AG08395 (cell line): ENCODE measurements around the gene GRIFIN.
A peak's percentile ranks its signal among the peaks of the same experiment; 100 is the strongest.
"Not testable (repeated sequence)": the region's sequence is repeated elsewhere in the genome, so short reads cannot be mapped to it uniquely, and the experiment has no call there.

ENCODE experiments used
- DNase-seq: peaks from one replicate; pipeline ENCODE4 v3.0.0; 2012; ENCODE audit warnings: mixed read lengths, low spot score

The GRIFIN gene

GRCh38 chr7:2478399-2478785 lies 2.2 kb upstream of the GRIFIN start:
- peak; percentile 96 for DNase-seq

DNA sequence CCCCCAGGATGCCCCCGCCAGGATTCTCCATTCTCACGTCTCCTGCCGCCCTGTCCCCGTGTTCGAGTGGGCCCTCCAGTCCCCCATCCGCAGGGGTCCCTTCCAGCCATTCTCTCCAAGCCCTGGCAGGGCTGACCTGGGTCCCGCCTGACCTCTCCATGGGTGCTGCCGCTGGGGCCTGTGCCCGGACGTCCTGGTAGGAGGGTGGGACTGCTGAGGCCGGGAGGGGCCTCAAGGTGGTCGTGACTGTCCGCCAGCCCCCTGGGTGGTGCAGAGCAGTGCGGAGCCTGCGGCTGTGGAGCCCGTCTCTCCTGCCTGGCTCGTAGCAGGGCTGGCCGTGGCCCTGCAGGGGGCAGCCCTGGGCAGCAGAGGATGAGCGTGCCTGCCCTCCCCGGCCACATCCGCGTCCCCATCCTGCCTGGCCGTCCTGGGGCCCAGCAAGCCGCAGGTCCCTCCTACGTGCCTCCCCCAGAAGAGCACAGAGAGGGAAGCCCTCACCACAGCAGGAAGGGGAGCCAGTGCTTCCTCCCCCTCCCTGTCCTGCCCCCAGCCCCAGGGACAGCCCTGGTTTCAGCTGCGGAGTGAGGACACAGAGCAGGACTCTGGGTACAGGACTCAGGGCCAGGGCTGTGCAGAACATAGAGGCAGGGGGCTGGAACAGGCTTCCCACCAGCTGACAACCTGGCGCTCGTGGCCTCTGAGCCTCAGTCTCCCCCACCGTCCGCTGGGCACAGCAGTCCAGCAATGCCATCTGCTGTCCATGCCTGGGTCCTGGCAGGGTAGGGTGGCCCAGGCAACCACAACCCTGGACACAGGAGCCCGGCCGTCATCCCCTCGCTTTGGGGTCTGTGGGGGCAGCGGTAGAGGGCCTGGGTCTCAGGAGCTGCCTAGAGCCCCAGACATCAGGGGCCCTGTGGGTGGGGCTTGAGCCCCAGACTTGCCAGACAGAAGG lies 1.5 kb upstream of the GRIFIN start:
- DNase-seq, result peak; percentile 94

GRCh38 chr7:2476776-2477446 lies 713 bp upstream of the GRIFIN start:
- no peak for DNase-seq

DNA sequence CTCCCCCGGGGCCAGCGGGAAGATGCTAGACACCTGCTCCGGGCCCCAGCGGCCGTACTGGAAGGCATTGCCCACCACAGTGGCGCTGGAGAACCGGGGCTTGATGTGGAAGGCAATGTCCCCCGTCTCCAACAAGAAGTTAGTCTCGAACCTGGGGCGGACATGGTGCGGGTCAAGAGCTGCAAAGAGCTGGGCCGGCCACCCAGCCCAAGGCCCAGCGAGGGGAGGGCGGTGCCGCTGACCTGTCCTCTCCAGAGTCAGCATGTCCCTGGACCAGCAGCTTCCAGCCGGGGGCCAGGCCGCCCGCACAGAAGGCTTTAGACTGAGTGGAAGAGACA lies 551 bp downstream of the GRIFIN start:
- DNase-seq, result no peak

DNA sequence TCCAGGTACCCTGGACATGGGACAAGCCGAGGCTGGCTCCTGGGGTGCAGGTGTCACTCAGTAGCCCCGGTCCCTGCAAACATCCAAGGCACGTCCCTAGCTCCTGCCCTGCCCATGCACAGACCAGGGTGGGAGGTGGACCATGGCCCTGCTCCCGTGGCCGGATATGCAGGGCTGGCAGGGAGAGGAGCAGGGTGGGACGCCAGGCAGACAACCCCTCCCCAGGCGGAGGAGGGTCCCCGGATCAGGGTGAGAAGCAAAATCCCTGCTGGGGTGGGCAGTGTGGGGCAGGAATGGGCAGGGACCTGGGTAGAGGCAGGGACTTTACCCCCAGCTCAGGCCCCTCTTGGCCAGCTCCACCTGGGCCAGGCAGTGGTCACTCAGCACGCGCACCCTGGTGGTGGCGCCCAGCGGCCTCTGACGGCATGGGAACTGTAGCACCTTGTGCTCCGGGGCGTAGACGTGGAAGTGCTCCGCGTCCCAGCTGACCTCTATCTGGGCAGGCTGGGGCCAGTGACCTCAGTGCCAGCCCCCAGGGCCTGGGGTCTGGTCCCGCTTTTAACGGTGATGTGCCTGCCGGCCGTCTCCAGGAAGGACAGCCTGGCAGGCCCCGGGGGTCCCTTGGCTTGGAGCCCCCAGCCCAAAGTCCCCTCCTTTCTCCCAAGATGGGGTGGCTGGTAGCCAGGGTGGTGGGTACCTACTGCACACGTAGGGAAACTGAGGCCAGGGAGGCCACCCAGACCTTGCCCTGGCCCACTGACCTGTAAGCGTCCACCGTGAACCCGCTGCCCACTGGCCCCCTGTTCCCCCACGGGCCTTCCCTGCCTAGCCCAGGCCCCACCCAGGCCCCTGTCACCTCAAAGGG lies 1.2 kb downstream of the GRIFIN start:
- no peak for DNase-seq

DNA sequence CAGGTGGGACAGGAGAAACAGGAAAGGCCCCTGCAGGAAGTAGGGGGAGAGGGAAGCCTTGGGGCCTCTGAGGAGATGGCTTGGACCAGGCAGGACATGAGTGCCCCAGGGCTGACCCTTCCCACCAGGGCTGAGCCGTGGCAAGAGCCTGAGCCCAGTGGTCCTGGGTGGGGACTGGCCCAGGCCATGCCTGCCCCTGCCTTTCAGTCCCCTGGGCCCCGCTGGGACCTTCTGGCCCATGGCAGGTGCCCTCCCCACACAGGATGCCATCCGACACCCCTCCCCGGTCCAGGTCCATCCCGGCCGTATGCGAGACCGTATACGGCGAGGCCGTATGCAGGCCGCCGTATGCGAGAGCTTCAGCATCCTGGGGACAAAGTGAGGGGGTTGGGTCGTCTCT lies 2.0 kb downstream of the GRIFIN start:
- DNase-seq, result no peak

DNA sequence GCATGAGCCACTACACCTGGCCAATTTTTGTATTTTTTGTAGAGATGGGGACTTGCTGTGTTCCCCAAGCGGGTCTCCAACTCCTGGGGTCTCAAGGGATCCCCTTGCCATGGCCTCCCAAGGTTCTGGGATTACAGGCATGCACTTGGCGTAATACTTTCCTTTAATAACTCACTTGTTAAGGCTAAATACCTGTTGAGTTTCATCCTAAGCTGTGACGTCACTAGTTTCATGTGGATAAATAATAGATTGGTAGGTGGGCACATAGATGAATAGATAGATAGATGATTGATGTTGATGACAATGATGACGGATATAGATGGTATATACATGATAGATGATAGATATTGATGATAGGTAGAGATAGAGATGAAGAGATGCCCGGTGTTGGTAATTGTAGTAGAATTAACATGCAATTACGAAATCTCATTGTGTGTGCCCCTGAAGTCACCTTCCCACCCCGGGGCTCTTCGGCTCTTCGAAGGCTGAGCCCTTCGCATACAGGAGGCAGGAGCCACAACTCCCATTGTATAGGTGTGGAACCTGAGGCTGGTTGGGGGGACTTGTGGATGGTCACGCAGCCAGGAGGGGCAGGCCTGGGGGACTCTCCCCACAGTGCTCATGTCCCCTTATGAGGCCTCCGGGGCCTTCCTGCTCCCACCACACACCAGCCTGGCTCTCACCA lies 2.6 kb downstream of the GRIFIN start:
- DNase-seq, result no peak

- DNase-seq, result no peak
These were observed 3.5 kb downstream of the GRIFIN start for GRCh38 chr7:2472739-2473138.

- DNase-seq, result no peak
These were observed 4.8 kb downstream of the GRIFIN start for GRCh38 chr7:2471396-2471795.

DNA sequence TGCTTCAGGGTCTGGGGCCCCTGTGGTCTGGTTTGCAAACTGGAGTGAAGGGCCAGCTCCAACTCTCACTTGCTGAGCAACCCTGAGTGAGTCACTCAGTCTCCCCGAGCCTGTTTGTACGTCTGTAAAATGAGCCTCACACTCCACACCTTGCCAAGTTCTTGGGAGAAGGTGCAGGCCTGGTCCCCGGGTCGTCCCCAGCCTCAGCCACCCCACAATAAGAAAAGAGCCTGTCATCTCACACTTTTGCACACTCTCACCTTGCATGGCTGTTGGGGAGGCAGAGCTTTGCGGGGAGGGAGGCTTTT lies 5.2 kb downstream of the GRIFIN start:
- DNase-seq, result peak; percentile 42

DNA sequence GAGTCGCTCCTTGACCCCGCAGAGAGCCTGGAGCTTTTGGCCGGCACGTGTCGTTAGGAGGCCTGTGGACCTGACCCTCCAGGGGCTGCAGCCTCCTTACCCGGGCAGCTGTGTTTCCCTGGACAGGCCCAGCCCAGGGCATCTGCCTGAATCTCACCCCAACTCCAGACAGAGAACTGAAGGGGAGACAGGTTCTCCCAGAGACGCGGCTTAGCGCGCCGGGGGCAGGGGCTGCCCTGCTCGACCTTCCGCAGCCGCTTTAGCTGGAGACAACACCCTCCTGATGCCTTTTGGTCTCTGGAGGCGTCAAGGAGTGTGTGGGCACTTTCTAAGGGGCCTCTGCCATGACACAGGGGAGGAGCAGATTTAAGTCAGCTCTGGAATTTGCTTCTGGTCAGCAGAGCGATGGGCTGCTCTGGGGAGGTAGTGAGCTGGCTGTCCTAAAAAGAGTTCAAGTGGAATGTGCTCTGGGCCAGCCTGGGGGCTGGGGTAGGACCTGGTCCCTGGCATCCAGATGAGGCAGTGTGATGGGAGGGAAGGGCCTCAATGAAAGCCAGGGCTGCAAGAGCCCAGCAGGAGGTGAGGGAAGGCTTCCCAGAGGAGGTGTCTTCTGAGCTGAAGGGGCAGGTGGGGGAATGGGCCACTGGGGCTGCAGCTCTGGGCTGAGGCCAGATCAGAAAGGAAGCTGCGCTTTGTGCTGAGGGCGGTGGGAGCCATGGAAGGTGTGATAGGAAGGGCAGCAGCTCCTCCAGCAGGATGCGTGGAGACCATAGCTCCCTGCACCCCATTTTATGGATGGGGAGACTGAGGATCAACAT lies 5.8 kb downstream of the GRIFIN start:
- DNase-seq, result no peak

DNA sequence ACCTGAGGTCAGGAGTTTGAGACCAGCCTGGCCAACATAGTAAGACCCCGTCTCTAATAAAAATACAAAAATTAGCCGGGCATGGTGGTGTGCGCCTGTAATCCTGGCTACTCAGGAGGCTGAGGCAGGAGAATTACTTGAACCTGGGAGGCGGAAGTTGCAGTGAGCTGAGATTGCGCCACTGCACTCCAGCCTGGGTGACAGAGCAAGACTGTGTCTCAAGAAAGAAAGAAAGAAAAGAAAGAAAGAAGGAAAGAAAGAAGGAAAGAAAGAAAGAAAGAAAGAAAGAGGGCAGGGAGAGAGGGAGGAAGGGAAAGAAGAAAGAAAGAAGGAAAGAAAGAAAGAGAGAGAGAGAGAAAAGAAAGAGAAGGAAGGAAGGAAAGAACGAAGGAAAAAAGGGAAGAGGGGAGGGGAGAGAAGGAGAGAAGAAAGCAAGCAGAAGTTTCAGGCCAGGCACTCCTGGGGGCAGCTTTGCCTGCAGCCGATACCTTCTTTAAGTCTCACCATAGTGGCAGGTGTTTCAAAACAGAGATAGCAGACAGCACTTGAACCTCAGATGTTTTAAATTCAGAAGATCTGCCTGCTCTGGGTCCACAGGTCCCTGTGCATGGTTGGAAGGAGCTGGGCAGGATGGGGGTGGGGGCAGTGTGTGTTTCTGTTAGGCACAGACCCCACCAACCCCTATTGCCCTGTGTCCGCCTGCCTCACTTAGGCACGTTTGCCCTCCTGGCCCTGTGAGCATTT lies 6.6 kb downstream of the GRIFIN start:
- not testable (repeated sequence) for DNase-seq

- DNase-seq, result no peak
These were observed 8.0 kb downstream of the GRIFIN start for GRCh38 chr7:2468227-2468626.

GRCh38 chr7:2466675-2467074 lies 9.5 kb downstream of the GRIFIN start:
- DNase-seq, result no peak

- DNase-seq, result no peak
These were observed 10.3 kb downstream of the GRIFIN start for GRCh38 chr7:2465928-2466327.

DNA sequence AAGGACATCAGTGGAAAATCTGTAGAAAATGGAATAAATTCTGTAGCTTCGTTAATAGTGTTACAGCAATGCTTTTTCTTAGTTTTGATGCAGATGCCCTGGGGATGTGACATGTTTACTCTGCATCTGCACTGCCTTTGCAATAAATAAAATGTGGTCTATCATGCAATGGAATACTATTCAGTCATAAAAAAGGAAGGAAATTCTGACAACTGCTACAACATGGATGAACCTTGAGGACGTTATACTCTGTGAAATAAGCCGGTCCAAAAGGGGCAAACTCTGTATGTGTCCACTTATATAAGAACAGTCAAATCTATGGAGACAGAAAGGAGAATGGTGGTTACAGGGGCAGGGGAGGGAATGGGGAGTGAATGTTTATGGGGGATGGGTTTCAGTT lies 13.5 kb downstream of the GRIFIN start:
- DNase-seq, result no peak

DNA sequence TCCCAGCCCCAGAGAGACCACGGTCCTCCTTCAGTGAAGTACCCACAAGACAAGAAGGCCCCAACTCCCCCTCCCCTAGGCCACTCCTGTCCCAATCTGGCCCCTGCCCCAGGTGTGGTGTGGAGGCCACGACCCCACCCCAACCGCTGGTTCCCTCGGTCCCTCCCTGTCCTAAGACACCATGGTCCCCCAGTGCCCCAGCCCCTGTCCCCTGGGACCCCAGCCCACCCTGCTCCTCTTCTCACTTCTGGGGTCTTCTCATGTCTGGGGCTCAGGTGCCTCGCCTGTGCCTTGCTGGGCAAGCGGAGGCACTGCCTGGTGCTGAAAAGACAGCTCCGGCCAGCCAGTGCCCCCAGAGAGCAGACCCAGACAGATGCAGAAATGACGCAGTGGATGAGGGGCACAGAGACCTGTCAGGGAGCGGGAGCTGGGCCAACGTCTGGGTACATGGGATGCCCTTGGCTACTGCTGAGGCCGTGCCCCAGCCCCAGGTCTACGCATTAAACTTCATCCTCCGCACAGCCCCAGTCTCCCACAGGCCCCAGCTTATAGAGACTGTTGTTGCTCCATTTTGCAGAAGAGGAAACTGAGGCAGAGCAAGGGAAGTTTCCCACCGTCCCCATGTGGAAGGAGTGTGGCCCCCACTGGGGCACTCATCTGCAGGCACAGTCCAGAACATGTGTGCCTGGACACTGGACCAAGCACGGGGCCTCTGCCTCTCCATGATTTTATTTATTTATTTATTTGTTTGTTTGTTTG lies 14.8 kb downstream of the GRIFIN start:
- DNase-seq, result no peak

DNA sequence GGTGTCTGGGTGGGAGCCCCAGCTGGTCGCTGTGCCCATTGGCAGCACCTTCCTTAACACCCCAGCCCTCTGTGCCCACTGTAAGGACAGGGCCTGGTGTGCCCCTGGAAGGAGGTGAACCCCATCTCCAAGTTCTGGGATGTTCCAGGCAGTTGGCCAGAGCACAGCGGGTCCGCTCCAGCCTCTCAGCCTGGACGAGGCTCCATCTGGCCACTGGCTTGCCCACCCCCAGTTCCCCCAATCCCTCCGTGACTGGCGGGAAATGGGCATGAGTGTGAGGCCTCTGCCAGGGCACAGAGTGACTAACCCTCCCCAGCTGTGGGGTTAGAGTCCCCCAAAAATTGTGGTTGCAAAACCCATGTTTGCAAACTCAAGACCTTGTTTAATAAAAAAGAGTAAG lies 15.6 kb downstream of the GRIFIN start:
- DNase-seq, result no peak

DNA sequence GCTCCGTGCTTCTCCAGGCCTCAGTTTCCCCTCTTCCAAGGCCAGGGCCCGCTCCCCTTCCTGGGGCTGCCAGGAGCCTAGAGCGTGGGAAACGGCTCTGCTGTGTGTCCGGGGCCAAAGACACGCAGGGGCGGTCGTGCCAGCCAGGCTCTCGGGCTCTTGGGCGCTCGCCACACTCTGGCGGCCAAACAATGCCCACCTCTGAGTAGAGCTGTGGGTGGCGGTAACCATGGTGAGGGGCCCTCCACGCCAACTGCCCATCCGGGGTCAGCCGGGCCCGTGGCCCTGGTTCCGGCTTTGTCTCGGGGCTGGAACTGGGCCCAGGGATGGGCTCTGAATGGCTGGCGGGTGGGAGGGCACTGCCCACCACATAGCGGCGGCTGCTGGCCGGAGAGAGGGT lies 16.0 kb downstream of the GRIFIN start:
- DNase-seq, result no peak

DNA sequence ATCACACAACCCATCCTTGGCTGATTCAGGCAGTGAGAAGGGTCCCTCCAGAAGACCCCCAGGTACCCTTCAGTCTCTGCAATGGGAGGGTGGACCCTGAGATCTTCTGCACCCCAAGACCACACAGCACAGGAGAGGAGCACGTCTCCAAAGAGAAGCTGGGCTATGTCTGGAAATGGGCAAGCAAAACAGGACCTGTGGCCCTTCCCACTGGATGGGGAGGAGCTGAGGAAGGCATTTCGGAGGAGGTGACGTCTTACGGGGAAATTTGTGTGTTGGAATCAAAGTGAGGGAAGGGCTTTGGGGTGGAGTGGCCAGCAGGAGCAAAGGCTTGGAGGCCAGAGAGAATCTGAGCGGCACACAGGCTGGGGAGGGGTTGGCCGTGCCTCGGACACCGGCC lies 16.5 kb downstream of the GRIFIN start:
- no peak for DNase-seq
